Activated naive CD4-positive, alpha-beta T cell treated with anti-CD3 and anti-CD28 coated beads for 36 hours (primary cell): ENCODE results near the gene CYB561D2. TPM values are rescaled to one million over a fixed set of nuclear protein-coding genes. Genes with fewer than 3 reads are reported as not detected.

Experiments
- CTCF ChIA-PET: fragments of 350-600 bp; sonication (Branson Sonifier 250); formaldehyde crosslinking; loops from one replicate; lab custom pipeline; 2021; ENCODE audit warnings: antibody characterized with exemption; lab: Charles Lee
- DNase-seq: peaks from one replicate; pipeline ENCODE4 v3.0.0-alpha.2; 2020
- H3K27ac Mint-ChIP-seq: one replicate; pipeline ENCODE4 v1.8.0; 2021; ENCODE audit warnings: mild to moderate bottlenecking, mixed read lengths
- H3K27me3 Mint-ChIP-seq: one replicate; pipeline ENCODE4 v1.8.0; 2021; ENCODE audit warnings: low read depth, mixed read lengths
- H3K36me3 Mint-ChIP-seq: one replicate; pipeline ENCODE4 v1.8.0; 2021; ENCODE audit warnings: low read depth, mixed read lengths
- H3K4me1 Mint-ChIP-seq: one replicate; pipeline ENCODE4 v1.8.0; 2021; ENCODE audit warnings: low read depth, mixed read lengths
- H3K4me3 Mint-ChIP-seq: one replicate; pipeline ENCODE4 v1.8.0; 2021; ENCODE audit warnings: mild to moderate bottlenecking, moderate library complexity, mixed read lengths
- H3K9me3 Mint-ChIP-seq: one replicate; pipeline ENCODE4 v1.8.0; 2021; ENCODE audit warnings: mixed read lengths
- intact Hi-C: fragments of 100-400 bp; cut with micrococcal nuclease; formaldehyde crosslinking; loops from one replicate; pipeline ENCODE4 v1.15.1; 2023
- total RNA-seq, 2 experiments: library from RNA; stranded (reverse); gene quantifications; one replicate each; pipeline ENCODE4 v1.2.3, GENCODE V29; 2021

The CYB561D2 gene
- total RNA-seq, 2 experiments from 2014 or later, result 11.0 to 11.3 TPM

DNA sequence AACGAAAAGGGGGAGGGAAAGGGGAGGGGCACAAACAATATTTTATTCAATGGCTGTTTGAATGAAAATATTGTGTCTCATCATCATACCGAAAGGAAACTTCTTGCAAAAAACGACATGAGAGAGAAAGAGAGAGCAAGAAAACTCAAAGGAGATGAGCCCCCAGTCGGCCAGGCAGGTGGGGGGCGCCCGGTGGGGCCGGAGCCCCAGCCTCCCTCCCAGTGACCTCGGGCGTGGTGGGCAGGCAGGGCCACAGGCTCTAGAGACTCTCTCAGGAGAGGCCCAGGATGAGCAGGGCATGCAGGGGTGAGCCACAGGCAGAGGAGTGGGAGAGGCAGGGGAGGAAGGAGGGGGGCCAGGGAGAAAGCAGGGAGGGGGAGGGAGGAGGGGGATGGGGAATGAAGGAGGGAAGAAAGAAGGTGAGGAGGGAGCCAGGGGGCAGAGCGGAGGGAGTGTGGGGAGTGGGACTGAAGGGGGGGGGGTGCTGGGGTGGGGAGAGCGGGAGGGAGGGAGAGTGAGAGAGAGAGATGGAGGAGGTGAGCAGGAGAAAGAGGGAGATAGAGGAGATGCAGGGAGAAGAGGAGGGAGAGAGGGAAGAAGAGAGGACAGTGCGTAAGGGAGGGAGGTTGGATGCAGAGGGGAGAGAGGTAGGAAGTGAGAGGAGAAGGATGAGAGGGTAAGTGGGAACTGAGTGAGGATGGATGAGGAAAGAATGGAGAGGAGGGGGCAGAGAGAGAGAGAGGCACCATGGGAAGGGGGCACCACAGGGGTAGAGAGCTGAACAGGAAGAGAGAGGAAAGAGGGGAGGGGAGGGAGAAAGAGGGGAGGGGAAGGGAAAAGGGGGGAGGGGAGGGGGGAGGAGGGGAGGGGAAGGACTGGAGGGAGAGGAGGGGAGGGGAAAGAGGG, 22.7 kb downstream of the CYB561D2 start:
- no peak for DNase-seq
- CTCF ChIA-PET, result no interaction called here
- no peaks in the 10 kb centered on the region for H3K9me3 Mint-ChIP-seq
- intact Hi-C loops, result no loop called here
- peaks cover 12% of the 10 kb centered on the region for H3K4me1 Mint-ChIP-seq
- no peaks in the 10 kb centered on the region for H3K27me3 Mint-ChIP-seq
- H3K36me3 Mint-ChIP-seq, result no peaks in the 10 kb centered on the region
- no peak overlapping the region for H3K27ac Mint-ChIP-seq
- H3K4me3 Mint-ChIP-seq, result no peak overlapping the region

DNA sequence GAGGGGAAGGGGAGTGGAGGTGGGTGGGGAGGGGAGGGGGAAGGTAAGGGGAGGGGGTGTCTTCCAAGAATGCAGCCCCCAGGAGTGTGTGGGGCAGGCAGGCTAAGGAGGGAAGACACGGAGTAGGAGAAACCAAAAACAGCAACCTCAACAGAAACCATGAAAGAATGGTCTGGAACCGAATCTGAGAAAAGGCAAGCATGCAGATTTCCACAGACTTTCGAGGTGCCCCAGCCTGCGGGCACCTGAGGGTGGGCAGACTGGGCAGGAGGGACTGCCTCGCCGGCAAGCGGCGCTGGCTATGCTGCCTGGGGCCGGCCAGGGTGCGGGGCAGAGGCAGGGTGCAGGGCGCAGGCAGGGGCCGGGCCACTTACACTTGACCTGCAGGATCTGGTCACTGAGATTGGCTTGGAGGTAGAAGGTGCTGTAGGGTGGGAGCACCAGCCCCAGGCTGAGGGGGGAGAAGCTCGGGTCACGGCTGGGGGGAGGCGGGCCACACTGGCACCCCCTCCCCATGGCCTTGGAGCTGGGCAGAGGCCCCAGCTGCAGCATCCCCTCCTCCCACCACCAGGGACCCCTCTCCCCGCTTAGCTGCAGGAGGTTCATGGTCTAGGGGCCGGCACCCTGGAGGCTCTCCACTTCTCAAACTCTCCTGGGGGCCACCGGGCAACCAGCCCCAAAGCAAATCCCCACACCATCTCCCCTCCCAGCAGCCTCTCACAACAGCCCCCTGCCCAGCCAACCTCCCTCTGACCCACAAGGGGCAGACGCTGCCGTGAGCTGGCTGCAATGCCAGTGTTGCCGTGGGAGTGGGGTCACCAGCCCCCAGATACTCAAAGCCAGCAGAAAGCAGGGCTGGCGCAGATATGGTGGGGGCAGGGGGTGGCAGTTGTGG, 23.9 kb downstream of the CYB561D2 start:
- DNase-seq, result no peak
- intact Hi-C loops, result no loop called here
- Mint-ChIP-seq H3K27me3 (no peaks in the 10 kb centered on the region), H3K4me1 (peaks cover 12% of the 10 kb centered on the region), H3K27ac (no peak overlapping the region), H3K9me3 (no peaks in the 10 kb centered on the region), H3K4me3 (no peak overlapping the region), H3K36me3 (no peaks in the 10 kb centered on the region)
- CTCF ChIA-PET, result no interaction called here

DNA sequence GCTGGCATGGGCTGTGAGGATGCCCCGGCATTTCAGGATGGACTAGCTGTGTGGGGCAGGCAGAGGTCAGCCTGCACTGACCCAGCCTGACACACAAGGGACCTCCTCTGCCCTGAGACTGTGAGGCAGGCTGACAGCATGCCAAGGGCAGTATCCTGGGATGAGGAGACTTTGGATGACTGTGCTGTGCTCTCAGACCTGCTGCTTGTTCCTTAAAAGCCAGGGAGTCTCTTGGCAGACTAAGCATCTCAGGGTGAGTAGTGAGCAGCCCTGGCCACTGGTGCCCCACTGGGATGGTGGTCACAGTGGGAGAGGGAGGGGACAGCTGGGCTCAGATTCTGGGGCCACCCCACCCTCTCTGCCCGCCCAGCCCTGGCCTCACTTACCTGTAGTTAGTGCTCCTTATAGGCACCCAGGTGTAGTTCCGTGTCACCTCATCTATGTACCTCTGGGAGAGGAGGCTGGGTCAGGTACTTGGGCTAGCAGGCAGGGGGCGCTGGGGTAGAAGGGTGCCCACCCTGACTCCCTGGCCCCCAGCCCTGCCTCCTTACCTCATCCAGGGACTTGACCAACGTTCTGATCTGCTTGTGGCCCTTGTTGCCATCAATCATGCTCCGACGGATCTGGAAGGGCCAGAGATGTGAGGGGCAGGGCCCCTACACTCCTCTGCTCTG, 24.7 kb downstream of the CYB561D2 start:
- DNase-seq, result no peak
- intact Hi-C loops, result no loop called here
- H3K27ac Mint-ChIP-seq, result no peak overlapping the region
- no peaks in the 10 kb centered on the region for H3K9me3 Mint-ChIP-seq
- peaks cover 12% of the 10 kb centered on the region for H3K4me1 Mint-ChIP-seq
- H3K4me3 Mint-ChIP-seq, result no peak overlapping the region
- no peaks in the 10 kb centered on the region for H3K36me3 Mint-ChIP-seq
- CTCF ChIA-PET, result no interaction called here
- no peaks in the 10 kb centered on the region for H3K27me3 Mint-ChIP-seq

- no peaks in the 10 kb centered on the region for H3K9me3 Mint-ChIP-seq
- no peaks in the 10 kb centered on the region for H3K36me3 Mint-ChIP-seq
- H3K27ac Mint-ChIP-seq, result no peak overlapping the region
- CTCF ChIA-PET, result no interaction called here
- no peak overlapping the region for H3K4me3 Mint-ChIP-seq
- no peaks in the 10 kb centered on the region for H3K27me3 Mint-ChIP-seq
- intact Hi-C loops, result no loop called here
- no peak for DNase-seq
- peaks cover 4% of the 10 kb centered on the region for H3K4me1 Mint-ChIP-seq
Measured at GRCh38 chr3:50378024-50378423, 27.4 kb downstream of the CYB561D2 start.

- CTCF ChIA-PET, result no interaction called here
Measured at GRCh38 chr3:50378757-50379156, 28.1 kb downstream of the CYB561D2 start.

DNA sequence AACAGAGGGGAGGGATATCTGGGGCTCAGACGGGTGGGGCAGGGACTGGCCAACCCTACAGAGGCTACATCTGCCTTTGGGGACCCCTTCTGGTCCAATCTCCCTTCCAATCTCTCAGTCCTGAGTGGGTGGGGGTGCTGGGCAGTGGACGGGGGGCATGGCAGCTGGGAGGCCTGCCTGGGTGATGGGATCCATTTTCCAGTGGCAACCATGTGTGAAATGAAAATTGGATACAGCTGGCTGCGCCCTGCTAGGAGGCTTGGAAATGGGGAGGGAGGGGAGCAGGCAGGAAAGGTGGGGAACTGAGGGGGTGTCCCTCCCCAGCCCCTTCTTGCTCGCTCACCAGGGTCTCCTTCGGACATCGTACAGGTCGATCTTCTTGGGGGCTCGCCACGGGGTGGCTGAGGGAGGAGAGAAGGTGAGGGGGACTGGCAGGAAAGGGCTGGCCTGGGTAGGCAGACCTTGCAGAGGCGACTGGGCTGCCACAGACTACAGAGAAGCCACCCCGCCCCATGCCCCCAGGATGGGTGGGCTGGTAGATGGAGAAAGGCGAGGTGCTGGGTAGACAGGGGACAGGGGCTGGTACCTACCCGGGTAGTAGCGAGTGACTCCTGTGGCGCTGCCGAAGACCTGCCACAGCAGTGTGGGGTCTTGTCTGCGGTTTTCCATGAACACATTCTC, 29.9 kb downstream of the CYB561D2 start:
- CTCF ChIA-PET, result interaction anchor here (1.1 kb wide), 1 partner anchor 162 kb away, joined by 3 read pairs; no protein-coding TSS in a partner anchor
- no peaks in the 10 kb centered on the region for H3K27me3 Mint-ChIP-seq
- intact Hi-C loops, result no loop called here
- no peaks in the 10 kb centered on the region for H3K36me3 Mint-ChIP-seq
- H3K4me3 Mint-ChIP-seq, result no peak overlapping the region
- H3K27ac Mint-ChIP-seq, result no peak overlapping the region
- H3K4me1 Mint-ChIP-seq, result no peaks in the 10 kb centered on the region
- DNase-seq, result no peak
- H3K9me3 Mint-ChIP-seq, result no peaks in the 10 kb centered on the region

More at GRCh38 chr3:50378757-50379156, 28.1 kb downstream of the CYB561D2 start:
- no peaks in the 10 kb centered on the region for H3K27me3 Mint-ChIP-seq
- intact Hi-C loops, result no loop called here
- DNase-seq, result no peak
- H3K4me1 Mint-ChIP-seq, result no peaks in the 10 kb centered on the region
- no peak overlapping the region for H3K4me3 Mint-ChIP-seq
- no peaks in the 10 kb centered on the region for H3K36me3 Mint-ChIP-seq
- no peaks in the 10 kb centered on the region for H3K9me3 Mint-ChIP-seq
- no peak overlapping the region for H3K27ac Mint-ChIP-seq

DNA sequence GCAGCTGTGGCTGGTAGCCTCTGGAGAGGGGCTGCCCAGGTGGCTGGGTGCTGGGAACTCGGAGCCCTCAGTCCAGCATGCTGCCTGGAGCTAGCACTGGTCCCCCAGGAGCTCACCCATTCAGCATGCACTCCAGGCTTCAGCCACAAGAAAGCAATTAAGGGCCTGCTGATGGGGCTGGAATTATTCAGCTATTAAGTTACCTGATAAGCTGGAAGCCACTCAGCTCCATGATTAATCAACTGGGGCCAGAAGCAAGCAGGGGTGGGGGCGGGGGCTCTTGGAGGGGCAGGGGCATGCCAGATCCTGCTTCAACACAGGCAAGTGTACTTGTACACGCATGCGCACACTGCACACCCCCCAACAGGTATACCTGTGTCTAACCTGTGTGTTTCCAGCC, 30.7 kb downstream of the CYB561D2 start:
- DNase-seq, result no peak
- Mint-ChIP-seq H3K4me3 (no peak overlapping the region), H3K27ac (no peak overlapping the region), H3K27me3 (no peaks in the 10 kb centered on the region), H3K9me3 (no peaks in the 10 kb centered on the region), H3K4me1 (no peaks in the 10 kb centered on the region), H3K36me3 (no peaks in the 10 kb centered on the region)
- CTCF ChIA-PET, result interaction anchor here (1.1 kb wide), 1 partner anchor 161 kb away, joined by 3 read pairs; no protein-coding TSS in a partner anchor
- intact Hi-C loops, result no loop called here

DNA sequence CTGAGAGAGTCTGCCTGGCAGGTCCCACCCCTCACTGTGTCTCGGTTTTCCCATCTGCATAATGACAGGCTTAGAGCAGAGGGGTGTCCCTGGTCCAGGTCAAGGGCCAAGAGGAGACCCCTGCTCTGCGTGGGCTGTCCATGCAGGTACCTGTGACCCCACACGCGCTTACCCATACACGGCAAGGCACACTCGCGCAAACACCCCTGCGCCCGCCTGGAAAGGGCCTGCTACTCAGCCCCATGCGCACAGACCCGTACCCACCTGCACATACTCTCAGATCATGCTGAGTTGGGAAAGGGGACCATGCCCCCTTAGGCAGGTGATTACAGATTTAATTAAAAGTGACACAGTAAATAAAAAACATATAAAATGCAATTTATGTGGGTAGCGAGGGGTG, 32.1 kb downstream of the CYB561D2 start:
- no peak overlapping the region for H3K4me3 Mint-ChIP-seq
- intact Hi-C loops, result no loop called here
- H3K27ac Mint-ChIP-seq, result no peak overlapping the region
- H3K9me3 Mint-ChIP-seq, result no peaks in the 10 kb centered on the region
- no peaks in the 10 kb centered on the region for H3K36me3 Mint-ChIP-seq
- no peaks in the 10 kb centered on the region for H3K4me1 Mint-ChIP-seq
- H3K27me3 Mint-ChIP-seq, result no peaks in the 10 kb centered on the region
- no peak for DNase-seq
- CTCF ChIA-PET, result no interaction called here

DNA sequence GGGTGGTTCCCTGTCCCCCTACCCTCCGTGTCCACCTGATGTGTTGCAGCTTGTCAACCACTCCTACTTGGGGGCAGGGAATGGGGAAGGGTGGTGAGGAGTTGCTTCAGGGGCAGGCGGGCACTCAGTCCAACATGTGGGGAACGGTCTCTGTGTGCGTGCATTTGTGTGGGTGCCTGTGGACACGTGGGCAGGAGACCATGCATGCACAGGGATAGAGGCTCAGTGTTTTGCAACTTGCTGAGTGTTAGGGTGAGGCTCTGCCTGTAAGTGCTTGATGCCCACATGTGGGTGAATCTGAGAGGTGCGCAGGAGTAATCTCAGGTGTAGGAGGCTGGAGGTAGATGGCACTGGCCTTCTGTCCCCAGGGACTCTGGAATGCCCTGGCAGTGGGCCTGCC, 33.1 kb downstream of the CYB561D2 start:
- H3K27me3 Mint-ChIP-seq, result no peaks in the 10 kb centered on the region
- H3K4me1 Mint-ChIP-seq, result no peaks in the 10 kb centered on the region
- intact Hi-C loops, result no loop called here
- no peaks in the 10 kb centered on the region for H3K9me3 Mint-ChIP-seq
- no peak overlapping the region for H3K4me3 Mint-ChIP-seq
- CTCF ChIA-PET, result no interaction called here
- H3K36me3 Mint-ChIP-seq, result no peaks in the 10 kb centered on the region
- no peak for DNase-seq
- H3K27ac Mint-ChIP-seq, result no peak overlapping the region

GRCh38 chr3:50385754-50386153, 35.1 kb downstream of the CYB561D2 start:
- intact Hi-C loops, result no loop called here
- DNase-seq, result no peak
- Mint-ChIP-seq H3K4me1 (no peaks in the 10 kb centered on the region), H3K36me3 (no peaks in the 10 kb centered on the region), H3K27me3 (no peaks in the 10 kb centered on the region), H3K9me3 (no peaks in the 10 kb centered on the region), H3K27ac (no peak overlapping the region), H3K4me3 (no peak overlapping the region)
- CTCF ChIA-PET, result interaction anchor here (1.1 kb wide), 1 partner anchor 33 kb away, joined by 3 read pairs; no protein-coding TSS in a partner anchor

DNA sequence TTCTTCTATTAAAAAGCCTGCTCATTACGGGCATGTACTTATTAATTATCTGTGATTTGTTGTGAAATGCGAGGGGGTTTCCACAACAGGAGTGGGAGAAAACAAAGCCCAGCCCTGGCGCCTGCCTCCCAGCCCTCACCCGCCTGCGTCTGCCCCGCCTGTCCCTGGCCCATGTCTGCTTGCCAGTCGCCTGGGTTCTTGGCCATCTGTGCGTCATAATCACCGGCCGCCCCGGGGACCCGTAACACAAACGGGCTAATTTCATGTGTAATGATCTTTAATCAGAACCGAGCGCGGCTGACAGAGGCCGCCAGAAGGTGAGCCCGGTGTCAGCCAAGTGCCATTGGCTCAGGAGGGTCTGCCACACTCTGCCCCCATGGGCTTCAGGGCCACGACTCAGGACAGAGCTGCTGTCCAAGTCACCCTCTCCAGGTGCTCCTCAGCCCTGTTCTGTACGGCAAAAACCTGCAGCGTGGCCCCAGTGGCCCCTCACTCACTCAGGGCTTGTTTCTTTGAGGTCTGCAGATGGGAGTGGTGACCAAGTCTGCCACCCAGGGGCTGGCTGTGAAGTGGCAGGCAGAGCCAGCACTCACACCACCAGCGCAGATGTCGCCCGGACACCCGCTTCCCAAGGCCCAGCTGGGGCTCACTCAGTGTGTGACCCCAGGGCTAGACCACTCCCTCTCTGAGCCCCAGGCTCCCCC, 37.5 kb downstream of the CYB561D2 start:
- intact Hi-C loops, result no loop called here
- Mint-ChIP-seq H3K9me3 (no peaks in the 10 kb centered on the region), H3K27me3 (no peaks in the 10 kb centered on the region), H3K36me3 (no peaks in the 10 kb centered on the region), H3K4me3 (no peak overlapping the region), H3K27ac (no peak overlapping the region), H3K4me1 (no peaks in the 10 kb centered on the region)
- CTCF ChIA-PET, result interaction anchor here (1.0 kb wide), 1 partner anchor 69 kb away, joined by 3 read pairs; no protein-coding TSS in a partner anchor
- DNase-seq, result no peak
